Astrocyte of the spinal cord (primary cell): ENCODE data around the gene PTCHD1.

Source experiments
- DNase-seq: peaks from one replicate; pipeline ENCODE4 v3.0.0; 2011; ENCODE audit warnings: low read depth, low spot score
- H3K4me3 ChIP-seq: 2 replicates; pipeline ENCODE4 v1.5.1; 2011; ENCODE audit warnings: low read depth, mild to moderate bottlenecking, low read length, moderate library complexity
- in situ Hi-C: cut with HindIII; loops from 2 replicates; pipeline ENCODE4 v1.10.0; 2017; ENCODE audit warnings: low sequenced_read_pairs
- TF ChIP-seq, protein P1 (sequence below): IDR thresholded peaks from 2 replicates; pipeline ENCODE4 v1.5.1; 2012; ENCODE audit warnings: low read depth, mild to moderate bottlenecking, low read length, inconsistent platforms

The PTCHD1 gene

GRCh38 chrX:23390979-23391378 is 56.3 kb downstream of the PTCHD1 start:
- no peak for DNase-seq
- TF ChIP-seq, protein P1, sequence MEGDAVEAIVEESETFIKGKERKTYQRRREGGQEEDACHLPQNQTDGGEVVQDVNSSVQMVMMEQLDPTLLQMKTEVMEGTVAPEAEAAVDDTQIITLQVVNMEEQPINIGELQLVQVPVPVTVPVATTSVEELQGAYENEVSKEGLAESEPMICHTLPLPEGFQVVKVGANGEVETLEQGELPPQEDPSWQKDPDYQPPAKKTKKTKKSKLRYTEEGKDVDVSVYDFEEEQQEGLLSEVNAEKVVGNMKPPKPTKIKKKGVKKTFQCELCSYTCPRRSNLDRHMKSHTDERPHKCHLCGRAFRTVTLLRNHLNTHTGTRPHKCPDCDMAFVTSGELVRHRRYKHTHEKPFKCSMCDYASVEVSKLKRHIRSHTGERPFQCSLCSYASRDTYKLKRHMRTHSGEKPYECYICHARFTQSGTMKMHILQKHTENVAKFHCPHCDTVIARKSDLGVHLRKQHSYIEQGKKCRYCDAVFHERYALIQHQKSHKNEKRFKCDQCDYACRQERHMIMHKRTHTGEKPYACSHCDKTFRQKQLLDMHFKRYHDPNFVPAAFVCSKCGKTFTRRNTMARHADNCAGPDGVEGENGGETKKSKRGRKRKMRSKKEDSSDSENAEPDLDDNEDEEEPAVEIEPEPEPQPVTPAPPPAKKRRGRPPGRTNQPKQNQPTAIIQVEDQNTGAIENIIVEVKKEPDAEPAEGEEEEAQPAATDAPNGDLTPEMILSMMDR: no peak
- no peak overlapping the region for H3K4me3 ChIP-seq
- in situ Hi-C loops: no loop called here

- H3K4me3 ChIP-seq: no peak overlapping the region
- in situ Hi-C loops: no loop called here
- DNase-seq: no peak
- TF ChIP-seq, protein P1: no peak
These were observed 57.5 kb downstream of the PTCHD1 start for GRCh38 chrX:23392195-23392594.

DNA sequence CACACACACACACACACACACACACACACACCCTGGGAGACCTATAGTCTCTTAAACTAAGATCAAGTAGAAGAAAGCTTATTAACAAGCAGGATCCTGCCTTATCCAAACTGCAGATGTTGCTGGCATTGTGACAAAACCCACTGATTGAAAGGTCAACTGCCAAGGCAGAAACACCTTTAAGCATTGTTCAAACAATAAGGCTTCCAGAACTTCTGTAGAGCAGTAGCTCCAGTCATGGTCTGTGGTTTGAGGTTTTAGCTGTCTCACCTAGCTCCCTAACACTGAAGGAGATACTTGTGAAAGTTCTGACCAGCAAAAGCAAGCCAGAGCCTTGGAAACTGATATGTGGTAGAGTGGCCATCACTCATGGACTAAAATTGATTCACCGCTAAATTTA is 59.8 kb downstream of the PTCHD1 start:
- no peak overlapping the region for H3K4me3 ChIP-seq
- DNase-seq: peak; percentile 2
- in situ Hi-C loops: no loop called here
- TF ChIP-seq, protein P1: no peak

DNA sequence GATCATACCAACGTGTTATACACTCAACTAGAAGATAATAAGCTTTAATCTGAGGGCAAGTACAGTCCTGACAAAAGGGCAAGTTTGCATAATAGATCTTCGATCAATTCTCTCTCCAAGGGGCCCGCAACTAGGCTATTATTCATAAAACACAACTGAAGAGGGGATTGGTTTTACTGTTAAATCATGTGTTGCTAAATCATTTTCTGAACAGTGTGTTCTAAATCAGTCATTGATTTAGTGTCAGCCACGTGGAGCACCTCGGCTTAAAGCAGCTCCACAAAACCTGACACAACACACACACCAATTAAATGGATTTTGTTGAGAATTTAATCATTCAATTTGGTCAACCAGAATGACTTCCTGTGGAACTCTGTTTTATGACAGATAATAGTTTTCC is 61.6 kb downstream of the PTCHD1 start:
- H3K4me3 ChIP-seq: no peak overlapping the region
- TF ChIP-seq, protein P1: no peak
- no peak for DNase-seq
- in situ Hi-C loops: no loop called here

GRCh38 chrX:23398570-23398969 is 63.9 kb downstream of the PTCHD1 start:
- TF ChIP-seq, protein P1: no peak
- no peak for DNase-seq
- in situ Hi-C loops: no loop called here
- H3K4me3 ChIP-seq: no peak overlapping the region

DNA sequence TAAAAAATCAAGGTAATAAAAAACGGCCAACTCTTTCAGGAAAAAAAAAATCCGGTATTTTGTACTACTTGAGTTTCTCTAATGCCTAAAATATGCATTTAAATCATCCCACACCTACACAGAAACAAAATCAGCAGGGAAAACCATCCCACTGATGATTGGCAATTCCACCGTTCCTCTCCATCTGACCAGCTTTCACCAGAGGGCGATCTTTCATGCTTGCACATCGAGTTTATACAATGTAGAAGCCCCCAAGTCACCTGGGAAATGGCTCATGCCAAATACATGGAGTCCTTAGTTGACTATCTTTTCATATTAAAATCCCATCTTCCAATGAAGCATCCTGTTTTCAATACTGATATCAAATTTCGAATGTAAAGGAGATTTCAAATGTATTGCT is 69.2 kb downstream of the PTCHD1 start:
- no peak overlapping the region for H3K4me3 ChIP-seq
- TF ChIP-seq, protein P1: peak; percentile 37
- in situ Hi-C loops: no loop called here
- DNase-seq: no peak

- TF ChIP-seq, protein P1: no peak
- no peak overlapping the region for H3K4me3 ChIP-seq
- no peak for DNase-seq
- in situ Hi-C loops: no loop called here
These were observed 88.3 kb downstream of the PTCHD1 start for GRCh38 chrX:23422912-23423311.
